RWPE1 (cell line): ENCODE measurements around the gene NAPSA.

Experiments
- CTCF ChIA-PET: fragments of 350-600 bp; sonication (Branson Sonifier 250); formaldehyde crosslinking; extraction: SDS; loops from one replicate; lab custom pipeline; 2021; lab: Yijun Ruan, JAX
- POLR2A ChIA-PET: fragments of 400-600 bp; formaldehyde crosslinking; extraction: SDS; loops from one replicate; lab custom pipeline; 2020; ENCODE audit warnings: antibody characterized with exemption; ENCODE audit not compliant: low non-redundant PET; lab: Yijun Ruan, JAX
- DNase-seq: peaks from one replicate; pipeline ENCODE4 v3.0.0; 2012; ENCODE audit warnings: low spot score
- H3K27ac ChIP-seq: fragments of 450-650 bp; 2 replicates; pipeline ENCODE4 v1.5.1; 2017
- CTCF ChIP-seq: fragments of 450-650 bp; conservative IDR thresholded peaks from 2 replicates; pipeline ENCODE4 v1.5.1; 2017; ENCODE audit warnings: low read depth, mild to moderate bottlenecking

The NAPSA gene

GRCh38 chr19:50312967-50313811, 52.2 kb downstream of the NAPSA start:
- H3K27ac ChIP-seq: no peak overlapping the region
- ChIA-PET CTCF (interaction anchor here (1.4 kb wide), 2 partner anchors 15 to 54 kb away, joined by 4 to 5 read pairs; no protein-coding TSS in a partner anchor), POLR2A (interaction anchor here (0.5 kb wide), 1 partner anchor 15 kb away, joined by 3 read pairs; no protein-coding TSS in a partner anchor)
- no peak for TF ChIP-seq CTCF
- no peak for DNase-seq

- ChIA-PET POLR2A (no interaction called here), CTCF (interaction anchor here (0.6 to 1.4 kb wide), 5 partner anchors 8 to 53 kb away, joined by 3 to 5 read pairs (median 4); no protein-coding TSS in a partner anchor)
- H3K27ac ChIP-seq: no peak overlapping the region
- no peak for DNase-seq
- no peak for TF ChIP-seq CTCF
Measured at GRCh38 chr19:50311723-50312635, 53.5 kb downstream of the NAPSA start.

- no peak for TF ChIP-seq CTCF
- CTCF ChIA-PET: interaction anchor here (0.6 kb wide), 1 partner anchor 9 kb away, joined by 4 read pairs; no protein-coding TSS in a partner anchor
- POLR2A ChIA-PET: no interaction called here
- DNase-seq: no peak
- H3K27ac ChIP-seq: no peak overlapping the region
Measured at GRCh38 chr19:50310759-50311465, 54.5 kb downstream of the NAPSA start.

- POLR2A ChIA-PET: no interaction called here
- TF ChIP-seq CTCF: no peak
- no peak overlapping the region for H3K27ac ChIP-seq
- DNase-seq: no peak
- CTCF ChIA-PET: interaction anchor here (0.6 to 1.0 kb wide), 2 partner anchors 69 to 859 kb away, joined by 3 read pairs; no protein-coding TSS in a partner anchor
Measured at GRCh38 chr19:50309396-50310125, 55.9 kb downstream of the NAPSA start.

GRCh38 chr19:50308991-50309390, 56.4 kb downstream of the NAPSA start:
- CTCF ChIA-PET: no interaction called here
- no peak for TF ChIP-seq CTCF
- H3K27ac ChIP-seq: no peak overlapping the region
- POLR2A ChIA-PET: no interaction called here
- no peak for DNase-seq
